AG08396 (cell line): Measurements from ENCODE around the gene ICOS.
"Not testable (repeated sequence)": the region's sequence is repeated elsewhere in the genome, so short reads cannot be mapped to it uniquely, and the experiment has no call there.

Experiments
- DNase-seq: peaks from one replicate; pipeline ENCODE4 v3.0.0; 2012; ENCODE audit warnings: low spot score, mixed read lengths

ICOS gene

DNA sequence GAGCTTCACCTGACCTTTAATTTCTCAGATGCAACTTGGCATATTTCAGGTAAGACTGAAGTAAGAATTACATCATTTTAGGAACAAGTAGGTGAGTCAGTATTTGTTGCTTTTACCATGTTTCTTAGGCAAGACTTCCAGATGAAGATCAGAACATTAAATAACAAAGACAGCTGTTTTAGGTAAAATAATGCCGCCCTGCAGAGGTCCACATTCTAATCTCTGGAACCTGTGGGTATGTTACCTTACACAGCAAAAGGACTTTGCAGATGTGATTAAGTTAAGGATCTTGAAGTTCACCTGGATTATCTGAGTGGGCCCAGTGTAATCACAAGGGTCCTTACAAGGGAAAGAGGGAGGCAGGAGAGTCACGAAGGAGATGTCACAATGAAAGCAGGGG, 39.3 kb downstream of the ICOS start:
- no peak for DNase-seq

DNA sequence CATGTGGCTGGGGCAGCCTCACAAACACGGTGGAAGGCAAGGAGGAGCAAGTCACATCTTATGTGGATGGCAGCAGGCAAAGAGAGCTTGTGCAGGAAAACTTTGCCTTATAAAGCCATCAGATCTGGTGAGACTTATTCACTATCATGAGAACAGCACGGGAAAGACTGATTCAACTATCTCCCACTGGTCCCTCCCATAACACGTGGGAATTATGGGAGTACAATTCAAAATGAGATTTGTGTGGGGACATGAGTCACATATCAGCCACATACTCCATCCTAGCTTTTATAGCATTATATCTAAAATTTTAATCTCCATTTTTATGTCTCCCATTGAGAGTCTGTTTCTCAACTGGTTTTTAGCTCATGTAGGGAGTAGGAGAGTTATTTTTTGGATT, 45.7 kb downstream of the ICOS start:
- DNase-seq: no peak

DNA sequence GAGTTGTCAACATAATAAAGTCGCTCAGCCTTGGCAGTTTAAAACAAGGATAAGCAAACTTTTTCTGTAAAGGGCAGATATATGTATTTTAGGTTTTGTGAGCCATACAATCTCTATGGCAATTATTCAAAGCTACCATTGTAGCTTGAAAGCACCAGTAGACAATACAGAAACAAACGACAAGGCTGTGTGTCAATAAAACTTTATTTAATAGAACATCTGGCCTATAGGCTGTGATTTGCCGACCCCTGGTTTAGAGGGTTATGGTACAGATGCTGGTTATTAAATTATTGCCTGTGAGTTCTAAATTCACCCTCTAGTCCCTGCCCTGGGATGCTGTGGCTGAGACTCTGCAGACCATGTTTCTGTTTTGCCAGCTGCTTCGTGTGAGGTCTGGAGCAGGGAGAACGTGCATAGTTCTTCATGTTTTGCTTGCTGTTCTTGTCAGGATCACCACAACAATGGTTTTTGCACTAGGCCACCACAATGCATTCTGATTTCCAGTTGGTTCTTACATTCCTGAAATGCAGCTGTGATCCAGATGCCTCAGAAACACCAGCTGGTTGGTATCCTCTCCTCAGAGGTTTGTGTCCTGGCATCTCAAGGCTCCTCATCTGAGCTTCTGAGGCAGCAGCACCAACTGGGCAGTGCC, 46.6 kb downstream of the ICOS start:
- DNase-seq: no peak

DNA sequence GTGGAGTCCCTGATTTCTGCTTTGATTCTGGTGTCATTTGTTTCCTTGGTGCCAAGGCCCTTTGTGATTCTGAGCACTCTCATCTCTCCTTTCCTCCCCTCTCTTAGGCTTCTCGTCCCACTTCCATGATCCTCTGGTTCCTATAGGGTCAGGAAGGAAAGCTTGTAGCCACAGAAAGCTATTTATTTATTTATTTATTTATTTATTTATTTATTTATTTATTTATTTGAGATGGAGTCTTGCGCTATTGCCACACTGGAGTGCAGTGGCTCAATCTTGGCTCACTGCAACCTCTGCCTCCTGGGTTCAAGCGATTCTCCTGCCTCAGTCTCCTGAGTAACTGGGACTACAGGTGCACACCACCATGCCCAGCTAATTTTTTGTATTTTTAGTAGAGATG, 49.4 kb downstream of the ICOS start:
- not testable (repeated sequence) for DNase-seq

DNA sequence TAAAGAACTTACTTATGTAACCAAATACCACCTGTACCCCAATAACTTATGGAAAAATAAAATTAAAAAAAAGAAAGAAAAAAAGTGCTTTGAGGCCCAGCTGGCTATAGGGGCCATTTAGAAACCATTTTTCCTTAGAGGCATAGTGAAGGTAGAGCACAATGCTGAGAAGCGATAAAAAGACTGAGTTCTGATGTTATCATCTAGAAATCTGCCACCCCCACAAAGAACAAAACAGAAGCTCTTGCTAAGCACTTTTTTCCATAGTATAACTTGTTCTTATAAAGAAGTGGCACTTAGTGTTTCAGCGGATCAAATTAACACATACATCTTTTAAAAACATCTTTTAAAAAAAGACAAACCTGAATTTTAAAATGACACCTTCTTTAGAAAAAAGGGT, 51.4 kb downstream of the ICOS start:
- DNase-seq: no peak

DNA sequence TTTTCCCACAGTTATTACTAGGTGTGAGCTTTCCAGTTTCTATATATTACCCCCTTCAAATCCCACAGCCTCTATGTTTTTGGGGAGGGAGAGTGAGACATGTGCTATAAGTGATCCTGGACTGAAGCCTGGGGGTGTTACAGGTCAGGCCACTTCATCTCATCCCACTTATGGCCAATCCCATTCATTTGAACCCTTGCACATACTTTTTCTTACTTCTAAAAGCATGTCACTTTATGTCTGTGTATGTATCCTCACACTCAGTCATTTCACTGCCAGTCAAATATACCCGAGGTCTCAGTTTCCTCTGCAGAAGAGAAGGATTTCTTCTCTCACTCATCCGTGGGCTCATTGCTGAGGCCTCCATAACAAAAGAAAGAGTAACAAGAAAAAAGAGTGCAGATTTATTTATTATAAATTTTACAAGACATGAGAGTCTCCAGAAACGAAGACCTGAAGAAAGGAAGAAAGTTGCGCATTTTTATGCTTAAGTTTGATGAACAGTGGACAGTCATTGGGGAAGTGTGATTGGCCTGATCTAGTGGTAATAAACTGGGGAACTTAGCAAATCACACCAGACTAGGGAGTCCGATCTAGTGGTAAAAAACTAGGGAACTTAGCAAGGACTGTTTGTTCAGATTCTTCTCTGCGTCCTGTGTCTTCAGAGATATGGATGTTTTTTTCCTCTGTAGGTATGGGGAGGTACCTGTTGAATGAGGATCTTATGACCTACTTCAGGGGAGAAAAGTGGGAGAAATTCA, 52.1 kb downstream of the ICOS start:
- DNase-seq: no peak

DNA sequence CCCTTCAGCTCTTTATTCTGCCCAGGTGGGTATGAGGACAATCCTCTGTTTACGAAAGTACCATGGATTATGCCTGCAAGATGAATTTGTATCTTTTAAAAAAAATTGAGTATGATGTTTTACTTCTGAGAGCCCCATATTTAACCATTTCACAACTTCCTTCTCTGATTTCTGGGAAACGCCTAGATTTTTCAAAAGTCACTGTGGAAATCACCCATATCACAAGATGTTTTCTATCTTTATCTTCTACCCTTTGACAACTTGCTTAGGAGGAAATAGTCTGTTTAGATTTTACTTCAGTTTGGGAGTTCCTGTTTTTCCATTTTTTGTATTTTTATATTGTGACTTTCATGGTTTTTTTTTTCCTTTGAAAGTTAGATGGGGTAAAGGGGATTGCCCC, 53.0 kb downstream of the ICOS start:
- DNase-seq: no peak

DNA sequence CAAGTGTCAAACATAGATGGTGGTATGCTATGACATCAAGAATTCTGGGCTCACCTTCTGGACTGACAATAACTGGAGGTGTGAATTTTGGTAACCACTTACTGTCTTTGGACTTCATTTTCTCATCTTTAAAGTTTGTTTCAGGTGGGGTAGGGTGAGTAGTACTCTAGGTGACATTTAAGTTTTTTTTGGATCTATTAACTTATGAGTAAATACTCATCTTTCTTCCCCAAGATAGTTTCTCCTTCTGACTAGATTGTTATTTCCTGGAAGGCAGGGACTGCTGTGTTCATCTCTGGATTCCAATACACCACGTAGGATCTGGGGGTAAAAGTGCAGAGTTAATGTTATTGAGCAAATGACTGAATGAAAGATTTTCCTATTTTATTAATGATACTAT, 55.9 kb downstream of the ICOS start:
- DNase-seq: no peak

DNA sequence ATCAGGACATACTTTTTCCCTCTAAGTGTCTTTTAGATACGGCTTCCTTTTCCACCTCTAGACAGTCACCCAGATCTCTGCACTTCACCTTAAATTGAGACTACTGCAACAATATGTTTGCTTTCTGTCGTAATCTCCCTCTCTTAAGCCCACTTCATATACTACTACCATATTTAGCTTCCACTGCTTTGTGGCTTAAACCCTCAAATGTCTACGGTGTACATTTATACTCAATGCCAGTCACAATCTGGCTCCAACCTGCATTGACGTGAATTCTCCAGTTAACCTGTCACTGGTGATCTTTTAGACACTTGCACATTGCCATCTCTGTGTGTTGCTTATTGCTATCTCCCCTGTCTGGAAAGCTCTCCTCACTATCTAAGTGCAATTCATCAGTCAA, 56.4 kb downstream of the ICOS start:
- no peak for DNase-seq

DNA sequence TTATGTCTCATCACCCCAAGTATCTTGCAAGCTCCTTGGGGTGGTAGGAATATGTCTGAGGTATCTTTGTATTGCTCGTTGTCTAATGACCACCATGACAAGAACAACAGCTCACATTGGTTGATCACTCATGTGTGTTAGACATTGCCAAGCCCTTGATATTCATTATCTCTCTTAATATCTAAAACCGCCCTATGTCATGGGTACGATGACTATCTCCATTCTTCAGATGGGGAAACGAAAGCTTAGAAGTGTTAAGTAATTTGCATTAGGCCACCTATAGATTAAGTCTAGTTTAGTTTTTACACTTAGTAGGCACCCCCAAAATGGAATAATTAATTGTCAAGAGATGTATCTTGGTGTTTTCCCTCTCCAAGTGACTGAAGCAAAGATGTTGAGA, 57.0 kb downstream of the ICOS start:
- no peak for DNase-seq

DNA sequence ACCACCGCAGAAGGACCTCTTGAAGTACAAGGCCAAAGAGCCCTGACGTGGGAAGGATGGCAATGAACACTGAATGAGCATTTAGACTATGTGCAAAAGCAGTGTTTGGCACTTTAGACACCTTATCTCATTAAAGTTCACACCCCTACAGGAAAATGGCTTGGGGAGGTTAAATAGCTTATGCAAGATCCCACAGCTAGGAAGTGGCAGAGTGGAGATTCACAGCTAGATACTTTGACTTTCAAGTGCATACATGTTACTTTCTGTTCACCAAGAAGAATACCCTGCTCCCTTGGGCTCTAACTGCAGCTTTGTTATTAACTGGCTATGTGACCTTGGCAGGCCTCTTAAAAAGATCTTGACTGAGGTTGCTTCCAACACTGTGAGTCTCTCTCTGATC, 58.2 kb downstream of the ICOS start:
- DNase-seq: no peak

DNA sequence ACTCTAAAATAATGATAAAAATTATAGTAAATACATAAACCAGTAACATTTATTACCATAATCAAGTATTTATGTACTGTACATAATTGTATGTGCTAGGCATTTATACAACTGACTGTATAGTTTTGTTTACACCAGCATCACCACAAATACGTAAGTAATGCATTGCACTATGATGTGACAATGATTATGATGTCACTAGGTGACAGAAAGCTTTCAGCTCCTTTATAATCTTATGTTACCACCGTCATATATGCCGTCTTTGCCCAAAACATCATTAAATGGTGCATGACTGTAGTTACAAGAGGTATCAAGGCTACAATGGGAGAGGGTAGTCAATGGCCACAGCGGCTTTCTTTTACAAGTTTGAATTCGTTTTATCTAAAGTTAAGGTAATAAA, 60.1 kb downstream of the ICOS start:
- DNase-seq: no peak

DNA sequence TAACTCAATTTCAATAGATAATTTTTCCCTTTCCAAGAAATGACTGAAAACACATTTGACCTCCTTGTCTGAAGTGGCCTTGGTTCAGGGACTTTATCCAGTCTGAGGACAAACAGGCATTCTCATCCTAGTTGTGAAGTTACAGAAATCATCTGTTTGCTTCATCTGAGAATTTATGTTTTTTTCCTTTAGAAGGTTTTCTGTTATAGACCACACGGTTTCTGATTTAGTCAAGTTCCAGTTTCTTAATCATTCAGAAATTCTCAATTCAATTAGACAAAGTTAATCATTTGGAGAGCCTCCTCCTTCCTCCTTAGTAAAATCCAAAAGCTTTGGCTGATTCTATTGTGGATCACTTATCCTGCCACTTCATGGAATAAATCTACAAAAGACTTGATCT, 60.9 kb downstream of the ICOS start:
- no peak for DNase-seq

DNA sequence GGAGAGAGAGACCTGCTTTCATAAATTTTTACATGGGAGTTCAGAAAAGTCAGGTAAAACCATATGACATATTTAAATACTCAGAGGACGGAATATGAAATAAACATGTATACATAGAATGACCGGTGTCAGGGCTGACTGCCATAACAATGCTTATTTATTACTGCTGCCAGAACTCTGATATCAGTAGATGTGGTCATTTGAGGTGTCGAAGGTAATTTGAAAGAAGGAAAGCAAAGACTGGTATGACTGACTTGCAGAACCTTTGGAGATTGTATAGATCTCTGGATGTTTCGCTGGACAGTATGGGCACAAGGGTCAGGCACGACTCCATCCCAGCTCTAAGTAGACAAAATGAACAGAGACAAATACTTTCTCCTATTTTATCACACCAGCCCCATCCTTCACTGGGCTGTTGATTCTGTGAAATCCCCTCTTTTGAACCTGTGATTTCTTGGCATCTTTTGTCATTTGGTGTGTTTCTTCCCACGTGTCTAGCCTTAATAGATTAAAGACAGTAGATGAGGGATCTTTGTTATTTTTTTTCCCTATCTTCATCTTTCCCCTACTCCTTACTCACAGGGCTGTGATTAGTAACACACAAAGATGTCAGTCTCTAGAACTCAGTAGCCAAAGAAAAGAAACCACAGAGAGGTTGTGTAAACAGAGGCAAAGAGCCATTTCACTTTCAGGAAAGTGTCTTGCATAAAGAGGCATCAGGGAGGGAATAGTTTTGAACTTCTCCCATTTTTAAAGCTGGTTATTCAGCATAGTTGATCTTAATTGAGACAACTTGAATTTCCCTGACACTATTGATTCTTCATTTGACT, 61.6 kb downstream of the ICOS start:
- no peak for DNase-seq

DNA sequence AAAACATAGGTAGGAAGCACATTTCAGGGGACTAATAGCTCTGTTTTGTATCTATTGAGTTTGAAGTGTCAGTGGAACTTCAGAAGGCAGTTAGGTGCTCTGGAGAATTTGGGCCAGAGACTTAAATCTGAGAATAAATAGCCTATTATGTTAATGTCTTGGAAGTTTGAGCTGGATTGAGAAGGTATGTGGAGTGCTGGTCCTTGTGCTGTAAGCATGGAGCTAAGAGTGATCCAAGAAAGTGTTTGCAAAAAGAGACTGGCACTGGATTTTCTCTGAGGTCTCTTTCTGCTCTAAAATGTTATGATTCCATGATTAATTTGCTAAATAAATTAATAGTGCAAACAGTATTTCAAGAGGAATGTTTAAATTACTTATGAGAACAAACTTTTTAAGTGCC, 63.3 kb downstream of the ICOS start:
- no peak for DNase-seq

DNA sequence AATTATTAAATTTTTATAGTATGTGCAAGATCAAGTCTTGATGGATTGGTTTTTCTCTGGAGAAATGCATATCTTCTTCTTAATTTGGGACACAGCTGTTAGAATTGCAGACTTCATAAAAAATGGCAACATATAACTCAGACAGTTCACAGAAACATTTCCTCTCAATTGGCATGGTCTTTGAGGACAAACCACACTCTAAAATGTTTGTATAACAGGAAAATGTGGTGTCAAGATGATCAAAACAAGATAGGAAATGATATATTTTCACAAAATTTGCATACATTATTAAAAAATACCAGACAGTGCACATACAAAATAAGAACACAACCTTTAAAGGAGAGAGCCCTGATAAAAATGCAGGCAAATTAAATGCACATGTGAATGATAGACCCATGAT, 63.9 kb downstream of the ICOS start:
- no peak for DNase-seq

DNA sequence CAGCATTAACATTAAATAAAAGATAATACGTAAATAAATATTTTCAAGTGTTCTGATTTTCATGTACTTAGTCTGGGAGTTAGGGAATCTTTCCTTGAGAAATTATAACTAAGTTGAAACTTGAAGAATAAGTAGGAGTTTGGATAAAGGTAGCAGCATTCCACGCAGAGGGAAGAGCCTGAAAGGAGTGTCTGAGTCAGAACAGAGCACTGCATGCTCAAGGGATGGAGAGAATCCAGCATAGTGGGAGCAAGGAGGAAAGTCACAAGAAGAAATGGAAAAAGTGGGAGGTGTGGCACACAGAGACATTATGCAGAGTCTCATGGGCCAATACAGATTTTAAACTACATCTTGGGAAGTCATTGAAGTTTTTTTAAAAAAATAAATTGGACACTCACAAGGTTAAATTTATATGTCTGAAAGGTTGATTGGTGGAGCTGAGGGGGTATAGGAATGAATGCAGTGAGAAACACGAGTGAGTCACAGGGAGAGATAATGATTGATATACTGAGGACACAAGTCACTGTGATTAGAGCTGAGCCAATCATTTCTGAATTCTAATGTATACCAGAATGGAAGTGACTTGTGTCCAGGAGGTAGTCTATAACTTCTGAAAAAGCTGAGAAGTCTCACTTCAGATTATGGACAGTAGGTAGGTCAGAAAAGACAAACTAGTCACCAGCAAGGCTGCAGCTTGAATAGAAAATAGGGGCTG, 66.9 kb downstream of the ICOS start:
- DNase-seq: no peak

DNA sequence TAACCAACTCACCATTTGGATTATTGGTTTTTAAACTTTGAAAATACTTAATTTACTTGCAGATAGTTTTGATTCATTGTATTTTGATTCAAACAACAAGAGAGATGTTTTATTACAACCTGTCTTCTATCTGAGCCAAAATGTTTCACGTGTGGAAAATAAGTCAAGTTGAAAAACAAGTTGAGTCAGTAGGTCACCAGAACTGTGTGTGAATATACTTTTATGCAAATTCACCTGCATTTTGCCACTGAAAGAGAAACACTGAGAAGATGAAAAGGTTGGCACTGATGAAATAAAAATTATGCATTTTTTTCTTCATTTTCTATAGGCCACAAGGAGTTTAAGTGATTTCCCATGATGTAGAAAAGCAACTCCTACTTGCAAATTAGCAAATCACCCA, 68.3 kb downstream of the ICOS start:
- no peak for DNase-seq

DNA sequence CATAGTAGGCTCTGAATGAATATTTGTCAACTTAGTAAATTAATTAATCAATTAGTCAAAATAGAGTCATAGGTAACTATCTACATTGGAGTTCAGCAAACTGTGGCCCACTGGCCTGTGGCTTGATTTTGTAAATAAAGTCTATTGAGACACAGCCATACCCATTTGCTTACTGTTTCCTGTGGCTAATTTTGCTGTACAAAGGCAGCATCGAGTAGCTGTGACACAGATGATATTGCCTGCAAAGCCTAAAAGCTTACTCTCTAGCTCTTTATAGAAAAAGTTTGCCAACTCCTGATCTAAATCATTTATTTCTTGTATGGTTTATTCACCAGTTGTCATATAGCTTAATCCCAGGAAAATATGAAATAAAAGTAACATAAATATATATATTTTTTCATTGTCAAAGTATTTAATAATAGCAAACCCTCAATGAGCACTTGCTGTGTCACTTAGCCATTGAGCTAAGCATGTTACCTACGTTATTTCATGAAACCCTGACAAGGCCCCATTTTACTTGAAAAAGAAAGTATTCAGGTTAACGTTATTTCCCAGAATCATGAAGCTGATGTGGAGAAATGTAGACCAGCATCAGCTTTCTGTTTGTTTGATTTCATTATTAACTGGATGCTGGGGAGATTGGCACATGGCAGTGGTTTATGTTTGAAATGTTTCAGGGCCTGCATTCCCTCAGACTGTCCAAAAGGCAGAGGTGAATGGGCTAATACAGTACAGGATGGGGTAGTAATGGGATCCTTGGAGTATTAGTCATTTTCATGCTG, 69.6 kb downstream of the ICOS start:
- DNase-seq: no peak

DNA sequence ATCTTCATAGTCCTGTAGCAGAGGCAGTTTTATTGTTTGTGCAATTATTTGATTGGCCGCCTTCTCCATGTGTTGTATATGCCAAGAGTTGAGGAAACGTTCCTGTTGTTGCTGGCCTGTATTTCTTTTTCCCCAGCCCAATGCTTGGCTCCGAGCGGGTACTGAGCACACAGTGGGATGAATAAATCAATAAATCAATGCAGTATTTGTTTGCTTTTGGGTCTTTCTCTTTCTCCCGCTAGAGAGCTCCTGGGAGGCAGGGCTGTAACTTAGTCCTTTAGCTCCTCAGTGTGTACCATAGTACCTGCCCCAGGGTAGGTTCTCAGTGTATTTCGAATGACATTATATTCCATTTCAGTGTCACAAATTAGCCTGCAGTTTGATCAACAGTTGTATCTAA, 71.8 kb downstream of the ICOS start:
- no peak for DNase-seq

DNA sequence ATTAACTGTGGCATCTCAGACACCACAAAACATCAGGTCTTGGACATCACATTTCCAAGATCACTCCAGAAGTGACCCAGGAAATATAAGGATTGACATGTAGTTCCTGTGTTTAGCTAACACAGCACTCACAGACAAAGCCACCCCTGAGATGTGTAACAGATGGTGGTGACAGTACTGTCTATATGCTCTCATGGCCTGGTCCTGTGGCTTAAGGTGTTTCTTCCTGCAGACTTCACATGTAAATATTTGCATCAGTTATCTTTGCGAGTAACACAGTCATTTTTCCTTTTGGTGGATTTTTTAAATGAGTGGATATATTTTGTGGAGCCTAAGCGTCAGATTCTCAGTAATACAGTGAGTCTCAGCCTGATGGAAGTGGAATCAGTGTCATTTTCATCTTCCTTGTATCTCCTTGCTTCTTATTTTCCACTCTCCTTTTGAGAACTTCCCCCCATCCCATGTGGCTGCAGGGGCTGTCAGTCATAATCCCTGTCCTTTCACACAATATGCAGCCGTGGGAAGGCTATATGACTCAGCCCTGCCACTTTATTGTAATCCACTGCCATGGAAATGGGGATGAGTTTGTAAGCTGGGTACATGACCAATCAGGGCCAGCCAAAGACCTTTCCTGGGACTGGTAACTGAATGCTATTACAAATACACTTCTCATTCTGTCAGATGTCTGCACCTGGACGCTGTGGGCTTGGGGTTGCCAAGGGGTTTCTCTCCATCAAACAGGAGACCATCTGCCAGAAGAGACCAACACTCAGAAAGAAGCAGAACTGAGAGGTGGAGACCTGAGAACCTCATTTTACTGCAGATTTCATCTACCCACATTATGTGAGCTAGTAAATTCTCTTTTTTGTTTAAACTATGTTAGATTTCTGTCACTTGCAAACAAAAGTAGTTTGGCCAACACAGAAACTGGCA, 74.3 kb downstream of the ICOS start:
- DNase-seq: no peak
